ENCODE results near the gene PNRC2. TPM values are rescaled to one million over a fixed set of nuclear protein-coding genes. Genes with fewer than 3 reads are reported as not detected.
"Not testable (repeated sequence)": the region's sequence is repeated elsewhere in the genome, so short reads cannot be mapped to it uniquely, and the experiment has no call there.

Gene PNRC2
- total RNA-seq, 2 experiments from 2014 or later = 172 to 183 TPM

GRCh38 chr1:24010650-24011049, 51.0 kb downstream of the PNRC2 start:
- Histone ChIP-seq H3K4me1 (ENCODE audit: insufficient read depth, low read length) (no peaks in the 10 kb centered on the region), H3K36me3 (ENCODE audit: insufficient read depth, low read length) (no peaks in the 10 kb centered on the region), H3K9me3 (ENCODE audit: control insufficient read depth in 1 of 2, insufficient read depth in 1 of 2, low read length in 2 of 2) (no peaks in the 10 kb centered on the region), H3K4me3 (ENCODE audit: low read length) (no peak overlapping the region), H3K27me3 (ENCODE audit: control insufficient read depth in 1 of 2, insufficient read depth in 2 of 2, low read length in 2 of 2) (peaks cover 0 to 10% of the 10 kb centered on the region in 2 experiments), H3K27ac (ENCODE audit: low read depth in 1 of 2, low read length in 2 of 2) (no peak overlapping the region)
- Mint-ChIP-seq H3K9me3 (no peaks in the 10 kb centered on the region), H3K36me3 (ENCODE audit: low read depth) (no peaks in the 10 kb centered on the region), H3K27me3 (peaks cover 23% of the 10 kb centered on the region), H3K4me1 (ENCODE audit: low read depth) (no peaks in the 10 kb centered on the region), H3K4me3 (no peak overlapping the region), H3K27ac (no peak overlapping the region)
- DNase-seq = no peak
- ChIA-PET POLR2A (no interaction called here), CTCF (no interaction called here)
- intact Hi-C loops (cut with DNase I, micrococcal nuclease) = no loop called here
- no peak for TF ChIP-seq CTCF (IDR thresholded peaks at IDR 0.05)
- ATAC-seq (ENCODE audit: poor library complexity) = no peak

GRCh38 chr1:24012878-24013277, 53.2 kb downstream of the PNRC2 start:
- H3K27me3 Mint-ChIP-seq = peaks cover 19% of the 10 kb centered on the region
- H3K27me3 ChIP-seq (ENCODE audit: control insufficient read depth in 1 of 2, insufficient read depth in 2 of 2, low read length in 2 of 2) = peaks cover 0 to 10% of the 10 kb centered on the region in 2 experiments
- H3K4me3 ChIP-seq (ENCODE audit: low read length); H3K36me3 Mint-ChIP-seq (ENCODE audit: low read depth); H3K27ac ChIP-seq (ENCODE audit: low read depth in 1 of 2, low read length in 2 of 2); H3K9me3 ChIP-seq (ENCODE audit: control insufficient read depth in 1 of 2, insufficient read depth in 1 of 2, low read length in 2 of 2); H3K27ac Mint-ChIP-seq; H3K4me1 Mint-ChIP-seq (ENCODE audit: low read depth); H3K4me1 ChIP-seq (ENCODE audit: insufficient read depth, low read length); H3K4me3 Mint-ChIP-seq; CTCF ChIA-PET; ATAC-seq (ENCODE audit: poor library complexity); intact Hi-C loops (cut with DNase I, micrococcal nuclease); DNase-seq; H3K36me3 ChIP-seq (ENCODE audit: insufficient read depth, low read length); POLR2A ChIA-PET; H3K9me3 Mint-ChIP-seq: not testable (repeated sequence)

Small RNA genes within 50 kb of the gene (microRNA-seq; reads per million reads assigned to microRNA genes)
- gene MIR378F (ENCODE audit: borderline microRNAs expressed, borderline replicate concordance) = not detected

Other genes starting within 250 kb of the PNRC2 start
- 10 to 100 TPM; 28.1 to 33.0 TPM for gene ELOA, start 216.4 kb upstream of the PNRC2 start, total RNA-seq
- 100 to 1,000 TPM; 110 to 111 TPM for gene PITHD1, start 181.4 kb upstream of the PNRC2 start, total RNA-seq
- gene LYPLA2, start 168.7 kb upstream of the PNRC2 start, total RNA-seq = 10 to 100 TPM; 37.4 to 37.7 TPM
- 1 to 10 TPM; 5.4 to 6.9 TPM for gene GALE, start 159.1 kb upstream of the PNRC2 start, total RNA-seq
- gene HMGCL, start 134.4 kb upstream of the PNRC2 start, total RNA-seq = 1 to 10 TPM; 8.9 to 9.6 TPM
- 1 to 10 TPM; 3.6 to 4.1 TPM for gene FUCA1, start 91.5 kb upstream of the PNRC2 start, total RNA-seq
- gene CNR2, start 46.5 kb upstream of the PNRC2 start, total RNA-seq = under 1 TPM in 1 of 2 experiments, not detected in 1; 0.05 TPM
- gene SRSF10, start 20.5 kb downstream of the PNRC2 start, total RNA-seq = 100 to 1,000 TPM; 346 to 356 TPM
- not detected for gene MYOM3, start 152.3 kb downstream of the PNRC2 start, total RNA-seq
- not detected for gene IL22RA1, start 183.3 kb downstream of the PNRC2 start, total RNA-seq
- gene IFNLR1, start 227.5 kb downstream of the PNRC2 start, total RNA-seq = 1 to 10 TPM; 1.2 to 1.3 TPM